ENCODE data around the gene CCDC170. TPM values are rescaled to one million over a fixed set of nuclear protein-coding genes. Genes with fewer than 3 reads are reported as not detected.

Gene CCDC170
- polyA plus RNA-seq, 1 donor from 2014 or later, result 0.15 TPM

GRCh38 chr6:151624071-151624470 lies 130.3 kb downstream of the CCDC170 start:
- no peaks in the 10 kb centered on the region for H4K20me1 ChIP-seq (ENCODE audit: insufficient read depth)
- no peak overlapping the region for H3K4me3 ChIP-seq (ENCODE audit: low read length)
- no peaks in the 10 kb centered on the region for H3K27me3 ChIP-seq (ENCODE audit: insufficient read depth, low read depth, low read length)
- no peaks in the 10 kb centered on the region for H3K9me2 ChIP-seq (ENCODE audit: insufficient read depth, low read length)
- H3K9ac ChIP-seq (ENCODE audit: low read length), result no peak overlapping the region
- H3K27ac ChIP-seq (ENCODE audit: low read length), result no peak overlapping the region
- H2AFZ ChIP-seq (ENCODE audit: low read depth, low read length), result no peak overlapping the region
- no peaks in the 10 kb centered on the region for H3F3A ChIP-seq (ENCODE audit: insufficient read depth, low read length, poor library complexity, severe bottlenecking)
- no peaks in the 10 kb centered on the region for H3K79me2 ChIP-seq (replicated peaks; ENCODE audit: insufficient read depth, low read length)
- H3K9me3 ChIP-seq (ENCODE audit: low read length), result no peaks in the 10 kb centered on the region
- no peak overlapping the region for H3K4me2 ChIP-seq (ENCODE audit: low read length)
- no peak for TF ChIP-seq RAD21 (conservative IDR thresholded peaks at IDR 0.05)
- TF ChIP-seq EZH2 (IDR thresholded peaks at IDR 0.05; ENCODE audit: borderline replicate concordance, insufficient read depth, low read length, poor library complexity, severe bottlenecking), result no peak
- TF ChIP-seq SMC3 (conservative IDR thresholded peaks at IDR 0.05; ENCODE audit: poor library complexity), result no peak
- no peak for TF ChIP-seq CTCF (IDR thresholded peaks at IDR 0.05; ENCODE audit: poor library complexity, severe bottlenecking)
- TF ChIP-seq EP300 (conservative IDR thresholded peaks at IDR 0.05; ENCODE audit: poor library complexity, severe bottlenecking), result no peak
- TF ChIP-seq TAF1 (IDR thresholded peaks at IDR 0.05; ENCODE audit: low read depth), result no peak
- TF ChIP-seq MXI1 (conservative IDR thresholded peaks at IDR 0.05; ENCODE audit: poor library complexity, severe bottlenecking), result no peak
- TF ChIP-seq POLR2AphosphoS5 (IDR thresholded peaks at IDR 0.05), result no peak
- no peak for TF ChIP-seq REST (IDR thresholded peaks at IDR 0.05; ENCODE audit: borderline replicate concordance)
- no peaks in the 10 kb centered on the region for H3K36me3 ChIP-seq (ENCODE audit: insufficient read depth, low read length)

GRCh38 chr6:151624481-151624880 lies 130.7 kb downstream of the CCDC170 start:
- no peak for TF ChIP-seq REST (IDR thresholded peaks at IDR 0.05; ENCODE audit: borderline replicate concordance)
- no peak for TF ChIP-seq RAD21 (conservative IDR thresholded peaks at IDR 0.05)
- TF ChIP-seq EZH2 (IDR thresholded peaks at IDR 0.05; ENCODE audit: borderline replicate concordance, insufficient read depth, low read length, poor library complexity, severe bottlenecking), result no peak
- no peak for TF ChIP-seq POLR2AphosphoS5 (IDR thresholded peaks at IDR 0.05)
- TF ChIP-seq CTCF (IDR thresholded peaks at IDR 0.05; ENCODE audit: poor library complexity, severe bottlenecking), result no peak
- TF ChIP-seq SMC3 (conservative IDR thresholded peaks at IDR 0.05; ENCODE audit: poor library complexity), result no peak
- no peak for TF ChIP-seq EP300 (conservative IDR thresholded peaks at IDR 0.05; ENCODE audit: poor library complexity, severe bottlenecking)
- no peak for TF ChIP-seq TAF1 (IDR thresholded peaks at IDR 0.05; ENCODE audit: low read depth)
- TF ChIP-seq MXI1 (conservative IDR thresholded peaks at IDR 0.05; ENCODE audit: poor library complexity, severe bottlenecking), result no peak
- no peaks in the 10 kb centered on the region for H4K20me1 ChIP-seq (ENCODE audit: insufficient read depth)
- H3K9me3 ChIP-seq (ENCODE audit: low read length), result no peaks in the 10 kb centered on the region
- H3K9ac ChIP-seq (ENCODE audit: low read length), result no peak overlapping the region
- no peaks in the 10 kb centered on the region for H3K27me3 ChIP-seq (ENCODE audit: insufficient read depth, low read depth, low read length)
- H2AFZ ChIP-seq (ENCODE audit: low read depth, low read length), result no peak overlapping the region
- no peaks in the 10 kb centered on the region for H3K9me2 ChIP-seq (ENCODE audit: insufficient read depth, low read length)
- H3K79me2 ChIP-seq (replicated peaks; ENCODE audit: insufficient read depth, low read length), result no peaks in the 10 kb centered on the region
- H3K36me3 ChIP-seq (ENCODE audit: insufficient read depth, low read length), result no peaks in the 10 kb centered on the region
- H3K27ac ChIP-seq (ENCODE audit: low read length), result no peak overlapping the region
- H3K4me2 ChIP-seq (ENCODE audit: low read length), result no peak overlapping the region
- H3F3A ChIP-seq (ENCODE audit: insufficient read depth, low read length, poor library complexity, severe bottlenecking), result no peaks in the 10 kb centered on the region
- no peak overlapping the region for H3K4me3 ChIP-seq (ENCODE audit: low read length)
